Mesothelial cell of epicardium (in vitro differentiated cells): ENCODE measurements around the gene SPOCK1. TPM values are rescaled to one million over a fixed set of nuclear protein-coding genes. Genes with fewer than 3 reads are reported as not detected.

ENCODE experiments used
- DNase-seq, 2 experiments: peaks; one replicate each; pipeline ENCODE4 v3.0.0; 2021; ENCODE audit warnings: low spot score in 2 of 2; ENCODE audit not compliant: unreplicated experiment in 2 of 2
- H3K27ac Mint-ChIP-seq: 2 replicates; pipeline ENCODE4 v1.8.0; 2021; ENCODE audit warnings: mixed read lengths
- H3K27me3 Mint-ChIP-seq: 2 replicates; pipeline ENCODE4 v1.8.0; 2021; ENCODE audit warnings: low read depth, mixed read lengths
- H3K36me3 Mint-ChIP-seq: 2 replicates; pipeline ENCODE4 v1.8.0; 2021; ENCODE audit warnings: mixed read lengths
- H3K4me1 Mint-ChIP-seq: 2 replicates; pipeline ENCODE4 v1.8.0; 2021; ENCODE audit warnings: mixed read lengths
- H3K4me3 Mint-ChIP-seq: 2 replicates; pipeline ENCODE4 v1.8.0; 2021; ENCODE audit warnings: mild to moderate bottlenecking, moderate library complexity, mixed read lengths
- H3K9me3 Mint-ChIP-seq: 2 replicates; pipeline ENCODE4 v1.8.0; 2021; ENCODE audit warnings: mixed read lengths
- CTCF ChIP-seq: fragments of 200-600 bp; sonication (generic); IDR thresholded peaks from one replicate; pipeline ENCODE4 v1.5.0; 2021; ENCODE audit warnings: antibody characterized with exemption; ENCODE audit not compliant: unreplicated experiment
- total RNA-seq: library from RNA; stranded (reverse); gene quantifications from 3 replicates; pipeline ENCODE4 v1.2.1, GENCODE V29; 2021

SPOCK1 gene
- total RNA-seq, 1 donor from 2014 or later: 6.6 TPM

- H3K27me3 Mint-ChIP-seq: peaks cover 33% of the 10 kb centered on the region
- no peak for TF ChIP-seq CTCF
- H3K4me3 Mint-ChIP-seq: no peak overlapping the region
- H3K27ac Mint-ChIP-seq: no peak overlapping the region
- peaks cover 2% of the 10 kb centered on the region for H3K4me1 Mint-ChIP-seq
- no peaks in the 10 kb centered on the region for H3K9me3 Mint-ChIP-seq
- DNase-seq: no peak
- no peaks in the 10 kb centered on the region for H3K36me3 Mint-ChIP-seq
Measured at GRCh38 chr5:137268646-137269045, 230.5 kb downstream of the SPOCK1 start.

GRCh38 chr5:137266186-137266585 lies 232.9 kb downstream of the SPOCK1 start:
- no peak for DNase-seq
- no peaks in the 10 kb centered on the region for H3K9me3 Mint-ChIP-seq
- TF ChIP-seq CTCF: no peak

GRCh38 chr5:137265457-137265856 lies 233.7 kb downstream of the SPOCK1 start:
- H3K9me3 Mint-ChIP-seq: no peaks in the 10 kb centered on the region
- no peak for DNase-seq
- TF ChIP-seq CTCF: no peak
- no peak overlapping the region for H3K27ac Mint-ChIP-seq
- peaks cover 60% of the 10 kb centered on the region for H3K27me3 Mint-ChIP-seq
- H3K4me1 Mint-ChIP-seq: peaks cover 7% of the 10 kb centered on the region
- no peaks in the 10 kb centered on the region for H3K36me3 Mint-ChIP-seq
- H3K4me3 Mint-ChIP-seq: no peak overlapping the region

More at GRCh38 chr5:137266186-137266585, 232.9 kb downstream of the SPOCK1 start:
- H3K4me1 Mint-ChIP-seq: peaks cover 4% of the 10 kb centered on the region
- H3K36me3 Mint-ChIP-seq: no peaks in the 10 kb centered on the region
- H3K4me3 Mint-ChIP-seq: no peak overlapping the region
- no peak overlapping the region for H3K27ac Mint-ChIP-seq
- H3K27me3 Mint-ChIP-seq: peaks cover 55% of the 10 kb centered on the region

GRCh38 chr5:137264573-137264972 lies 234.6 kb downstream of the SPOCK1 start:
- Mint-ChIP-seq H3K27ac (no peak overlapping the region), H3K4me3 (no peak overlapping the region), H3K4me1 (peaks cover 6% of the 10 kb centered on the region), H3K27me3 (peaks cover 62% of the 10 kb centered on the region), H3K36me3 (no peaks in the 10 kb centered on the region), H3K9me3 (no peaks in the 10 kb centered on the region)
- DNase-seq: no peak
- no peak for TF ChIP-seq CTCF

- H3K36me3 Mint-ChIP-seq: no peaks in the 10 kb centered on the region
- no peak overlapping the region for H3K4me3 Mint-ChIP-seq
- peaks cover 62% of the 10 kb centered on the region for H3K27me3 Mint-ChIP-seq
- DNase-seq: no peak
- no peaks in the 10 kb centered on the region for H3K9me3 Mint-ChIP-seq
- H3K27ac Mint-ChIP-seq: no peak overlapping the region
- peaks cover 6% of the 10 kb centered on the region for H3K4me1 Mint-ChIP-seq
- TF ChIP-seq CTCF: no peak
Measured at GRCh38 chr5:137264041-137264440, 235.1 kb downstream of the SPOCK1 start.
